Ishikawa (cell line): ENCODE data around the gene CFAP54.

Experiments used
- CREB1 ChIP-seq: IDR thresholded peaks from 2 replicates; pipeline ENCODE4 v1.6.1; 2012; ENCODE audit warnings: low read depth
- EP300 ChIP-seq: IDR thresholded peaks from 2 replicates; pipeline ENCODE4 v1.6.1; 2012; ENCODE audit warnings: borderline replicate concordance
- NFIC ChIP-seq: IDR thresholded peaks from 2 replicates; pipeline ENCODE4 v1.6.1; 2012
- RAD21 ChIP-seq: IDR thresholded peaks from 2 replicates; pipeline ENCODE4 v1.6.1; 2012; ENCODE audit warnings: low read depth
- TAF1 ChIP-seq: IDR thresholded peaks from 2 replicates; pipeline ENCODE4 v1.6.1; 2012; ENCODE audit warnings: low read depth, mild to moderate bottlenecking
- YY1 ChIP-seq: IDR thresholded peaks from 2 replicates; pipeline ENCODE4 v1.6.1; 2012; ENCODE audit warnings: low read depth

- TF ChIP-seq RAD21 (no peak), EP300 (no peak), CREB1 (no peak), TAF1 (no peak), YY1 (no peak), NFIC (no peak)
These were observed 5.8 kb downstream of the CFAP54 start for GRCh38 chr12:96495155-96495554.
